ENCODE data around the gene THSD4.

The THSD4 gene

GRCh38 chr15:71278989-71279756 lies 163.9 kb downstream of the THSD4 start:
- Histone ChIP-seq H3K9me3 (ENCODE audit: control insufficient read depth, low read length) (no peaks in the 10 kb centered on the region), H3K4me3 (ENCODE audit: insufficient read depth, low read depth, low read length, poor library complexity, severe bottlenecking) (no peak overlapping the region), H3K27me3 (replicated peaks; ENCODE audit: control insufficient read depth, insufficient read depth, low read length, poor library complexity, severe bottlenecking) (no peaks in the 10 kb centered on the region), H3K27ac (ENCODE audit: insufficient read depth, low read length, poor library complexity, severe bottlenecking) (no peak overlapping the region), H3K36me3 (ENCODE audit: control insufficient read depth, insufficient read depth, low read length) (no peaks in the 10 kb centered on the region), H3K4me1 (ENCODE audit: control insufficient read depth, insufficient read depth, low read length, poor library complexity, severe bottlenecking) (no peaks in the 10 kb centered on the region)
- DNase-seq = no peak

GRCh38 chr15:71279757-71280141 lies 164.5 kb downstream of the THSD4 start:
- Histone ChIP-seq H3K36me3 (ENCODE audit: control insufficient read depth, insufficient read depth, low read length) (no peaks in the 10 kb centered on the region), H3K9me3 (ENCODE audit: control insufficient read depth, low read length) (no peaks in the 10 kb centered on the region), H3K27me3 (replicated peaks; ENCODE audit: control insufficient read depth, insufficient read depth, low read length, poor library complexity, severe bottlenecking) (no peaks in the 10 kb centered on the region), H3K4me1 (ENCODE audit: control insufficient read depth, insufficient read depth, low read length, poor library complexity, severe bottlenecking) (no peaks in the 10 kb centered on the region), H3K27ac (ENCODE audit: insufficient read depth, low read length, poor library complexity, severe bottlenecking) (no peak overlapping the region), H3K4me3 (ENCODE audit: insufficient read depth, low read depth, low read length, poor library complexity, severe bottlenecking) (no peak overlapping the region)
- DNase-seq = no peak

GRCh38 chr15:71280206-71280605 lies 164.9 kb downstream of the THSD4 start:
- H3K4me1 ChIP-seq (ENCODE audit: control insufficient read depth, insufficient read depth, low read length, poor library complexity, severe bottlenecking) = no peaks in the 10 kb centered on the region
- H3K36me3 ChIP-seq (ENCODE audit: control insufficient read depth, insufficient read depth, low read length) = no peaks in the 10 kb centered on the region
- no peaks in the 10 kb centered on the region for H3K27me3 ChIP-seq (replicated peaks; ENCODE audit: control insufficient read depth, insufficient read depth, low read length, poor library complexity, severe bottlenecking)
- H3K9me3 ChIP-seq (ENCODE audit: control insufficient read depth, low read length) = no peaks in the 10 kb centered on the region
- no peak for DNase-seq
- no peak overlapping the region for H3K27ac ChIP-seq (ENCODE audit: insufficient read depth, low read length, poor library complexity, severe bottlenecking)
- no peak overlapping the region for H3K4me3 ChIP-seq (ENCODE audit: insufficient read depth, low read depth, low read length, poor library complexity, severe bottlenecking)

GRCh38 chr15:71281256-71281655 lies 166.0 kb downstream of the THSD4 start:
- Histone ChIP-seq H3K9me3 (ENCODE audit: control insufficient read depth, low read length) (no peaks in the 10 kb centered on the region), H3K36me3 (ENCODE audit: control insufficient read depth, insufficient read depth, low read length) (no peaks in the 10 kb centered on the region), H3K27ac (ENCODE audit: insufficient read depth, low read length, poor library complexity, severe bottlenecking) (no peak overlapping the region)

GRCh38 chr15:71282076-71282475 lies 166.8 kb downstream of the THSD4 start:
- Histone ChIP-seq H3K27ac (ENCODE audit: insufficient read depth, low read length, poor library complexity, severe bottlenecking) (no peak overlapping the region), H3K27me3 (replicated peaks; ENCODE audit: control insufficient read depth, insufficient read depth, low read length, poor library complexity, severe bottlenecking) (no peaks in the 10 kb centered on the region), H3K36me3 (ENCODE audit: control insufficient read depth, insufficient read depth, low read length) (no peaks in the 10 kb centered on the region), H3K9me3 (ENCODE audit: control insufficient read depth, low read length) (no peaks in the 10 kb centered on the region), H3K4me3 (ENCODE audit: insufficient read depth, low read depth, low read length, poor library complexity, severe bottlenecking) (no peak overlapping the region), H3K4me1 (ENCODE audit: control insufficient read depth, insufficient read depth, low read length, poor library complexity, severe bottlenecking) (no peaks in the 10 kb centered on the region)
- no peak for DNase-seq

More at GRCh38 chr15:71281256-71281655, 166.0 kb downstream of the THSD4 start:
- no peaks in the 10 kb centered on the region for H3K27me3 ChIP-seq (replicated peaks; ENCODE audit: control insufficient read depth, insufficient read depth, low read length, poor library complexity, severe bottlenecking)
- DNase-seq = no peak
- no peaks in the 10 kb centered on the region for H3K4me1 ChIP-seq (ENCODE audit: control insufficient read depth, insufficient read depth, low read length, poor library complexity, severe bottlenecking)
- H3K4me3 ChIP-seq (ENCODE audit: insufficient read depth, low read depth, low read length, poor library complexity, severe bottlenecking) = no peak overlapping the region

- H3K4me3 ChIP-seq (ENCODE audit: insufficient read depth, low read depth, low read length, poor library complexity, severe bottlenecking) = no peak overlapping the region
- no peak overlapping the region for H3K27ac ChIP-seq (ENCODE audit: insufficient read depth, low read length, poor library complexity, severe bottlenecking)
- DNase-seq = no peak
- H3K4me1 ChIP-seq (ENCODE audit: control insufficient read depth, insufficient read depth, low read length, poor library complexity, severe bottlenecking) = no peaks in the 10 kb centered on the region
- no peaks in the 10 kb centered on the region for H3K9me3 ChIP-seq (ENCODE audit: control insufficient read depth, low read length)
- no peaks in the 10 kb centered on the region for H3K27me3 ChIP-seq (replicated peaks; ENCODE audit: control insufficient read depth, insufficient read depth, low read length, poor library complexity, severe bottlenecking)
- no peaks in the 10 kb centered on the region for H3K36me3 ChIP-seq (ENCODE audit: control insufficient read depth, insufficient read depth, low read length)
Measured at GRCh38 chr15:71288348-71288955, 173.2 kb downstream of the THSD4 start.

- DNase-seq = no peak
- no peak overlapping the region for H3K27ac ChIP-seq (ENCODE audit: insufficient read depth, low read length, poor library complexity, severe bottlenecking)
Measured at GRCh38 chr15:71290002-71290401, 174.7 kb downstream of the THSD4 start.

GRCh38 chr15:71290881-71291635 lies 175.8 kb downstream of the THSD4 start:
- H3K27ac ChIP-seq (ENCODE audit: insufficient read depth, low read length, poor library complexity, severe bottlenecking) = no peak overlapping the region
- no peaks in the 10 kb centered on the region for H3K9me3 ChIP-seq (ENCODE audit: control insufficient read depth, low read length)
- H3K4me1 ChIP-seq (ENCODE audit: control insufficient read depth, insufficient read depth, low read length, poor library complexity, severe bottlenecking) = no peaks in the 10 kb centered on the region

More at GRCh38 chr15:71290002-71290401, 174.7 kb downstream of the THSD4 start:
- no peaks in the 10 kb centered on the region for H3K4me1 ChIP-seq (ENCODE audit: control insufficient read depth, insufficient read depth, low read length, poor library complexity, severe bottlenecking)
- H3K4me3 ChIP-seq (ENCODE audit: insufficient read depth, low read depth, low read length, poor library complexity, severe bottlenecking) = no peak overlapping the region
- H3K9me3 ChIP-seq (ENCODE audit: control insufficient read depth, low read length) = no peaks in the 10 kb centered on the region
- no peaks in the 10 kb centered on the region for H3K27me3 ChIP-seq (replicated peaks; ENCODE audit: control insufficient read depth, insufficient read depth, low read length, poor library complexity, severe bottlenecking)
- no peaks in the 10 kb centered on the region for H3K36me3 ChIP-seq (ENCODE audit: control insufficient read depth, insufficient read depth, low read length)

GRCh38 chr15:71291723-71292122 lies 176.5 kb downstream of the THSD4 start:
- H3K27me3 ChIP-seq (replicated peaks; ENCODE audit: control insufficient read depth, insufficient read depth, low read length, poor library complexity, severe bottlenecking) = no peaks in the 10 kb centered on the region
- H3K4me1 ChIP-seq (ENCODE audit: control insufficient read depth, insufficient read depth, low read length, poor library complexity, severe bottlenecking) = no peaks in the 10 kb centered on the region
- no peaks in the 10 kb centered on the region for H3K36me3 ChIP-seq (ENCODE audit: control insufficient read depth, insufficient read depth, low read length)
- peak in 1 of 3 donors; percentile 2 for DNase-seq
- no peak overlapping the region for H3K27ac ChIP-seq (ENCODE audit: insufficient read depth, low read length, poor library complexity, severe bottlenecking)
- H3K4me3 ChIP-seq (ENCODE audit: insufficient read depth, low read depth, low read length, poor library complexity, severe bottlenecking) = no peak overlapping the region
- no peaks in the 10 kb centered on the region for H3K9me3 ChIP-seq (ENCODE audit: control insufficient read depth, low read length)

More at GRCh38 chr15:71290881-71291635, 175.8 kb downstream of the THSD4 start:
- Histone ChIP-seq H3K36me3 (ENCODE audit: control insufficient read depth, insufficient read depth, low read length) (no peaks in the 10 kb centered on the region), H3K4me3 (ENCODE audit: insufficient read depth, low read depth, low read length, poor library complexity, severe bottlenecking) (no peak overlapping the region), H3K27me3 (replicated peaks; ENCODE audit: control insufficient read depth, insufficient read depth, low read length, poor library complexity, severe bottlenecking) (no peaks in the 10 kb centered on the region)
- no peak for DNase-seq

GRCh38 chr15:71293723-71294122 lies 178.5 kb downstream of the THSD4 start:
- H3K27ac ChIP-seq (ENCODE audit: insufficient read depth, low read length, poor library complexity, severe bottlenecking) = no peak overlapping the region
- H3K4me3 ChIP-seq (ENCODE audit: insufficient read depth, low read depth, low read length, poor library complexity, severe bottlenecking) = no peak overlapping the region
- no peaks in the 10 kb centered on the region for H3K9me3 ChIP-seq (ENCODE audit: control insufficient read depth, low read length)
- no peaks in the 10 kb centered on the region for H3K27me3 ChIP-seq (replicated peaks; ENCODE audit: control insufficient read depth, insufficient read depth, low read length, poor library complexity, severe bottlenecking)
- DNase-seq = no peak
- H3K36me3 ChIP-seq (ENCODE audit: control insufficient read depth, insufficient read depth, low read length) = no peaks in the 10 kb centered on the region
- no peaks in the 10 kb centered on the region for H3K4me1 ChIP-seq (ENCODE audit: control insufficient read depth, insufficient read depth, low read length, poor library complexity, severe bottlenecking)

Measured in effector memory CD4-positive, alpha-beta T cell (primary cell).